GM10847 (cell line): ENCODE results near the gene HSP90AA1.

Experiments
- POLR2A ChIP-seq: IDR thresholded peaks from 2 replicates; pipeline ENCODE4 v1.6.1; 2011; ENCODE audit not compliant: insufficient read length; ENCODE audit errors: extremely low read depth

HSP90AA1 gene

DNA sequence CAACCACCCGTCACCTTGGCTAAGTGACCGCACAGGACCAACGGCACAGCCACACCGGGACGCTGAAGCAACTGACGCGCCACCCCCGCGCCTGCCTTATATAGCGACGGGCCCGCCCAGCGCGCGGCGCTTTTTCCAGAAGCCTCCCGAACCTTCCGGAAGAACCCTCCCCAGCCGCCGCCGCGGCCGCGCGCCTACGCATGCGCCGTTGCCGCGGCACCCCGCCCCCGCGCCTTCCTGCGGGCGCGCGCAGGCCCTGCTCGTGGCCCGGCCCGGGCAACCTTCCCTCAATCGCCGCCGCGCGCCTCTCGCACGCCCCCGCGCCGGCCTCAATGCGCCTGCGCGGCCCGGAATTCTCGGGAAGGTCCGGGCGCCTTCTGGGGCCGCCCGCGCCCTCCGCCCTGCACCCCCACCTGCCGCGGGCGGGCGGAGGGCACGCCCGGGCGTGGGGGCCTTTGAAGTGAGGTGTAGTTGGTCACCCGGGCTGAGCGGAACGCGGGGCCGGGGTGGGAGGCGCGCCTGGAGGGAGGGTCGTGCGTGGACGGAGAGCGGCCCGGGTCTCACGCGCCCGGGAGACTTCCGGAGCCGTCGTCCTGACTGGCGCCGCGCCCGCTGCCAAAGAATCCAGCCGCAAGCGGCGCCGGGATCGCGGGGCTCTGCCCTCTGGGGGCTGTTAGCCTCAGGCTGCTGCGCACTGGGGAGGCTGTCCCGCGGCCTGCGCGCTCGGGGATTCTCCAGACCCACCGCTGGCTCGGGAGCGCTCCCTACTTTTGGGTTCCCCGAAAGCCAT lies at the start of gene HSP90AA1:
TSS of gene HSP90AA1 (minus strand) at position 73 of the 790 bp plus-strand sequence. CDS start 666 bp downstream, outside the sequence.
- peak; percentile 99 for TF ChIP-seq POLR2A

DNA sequence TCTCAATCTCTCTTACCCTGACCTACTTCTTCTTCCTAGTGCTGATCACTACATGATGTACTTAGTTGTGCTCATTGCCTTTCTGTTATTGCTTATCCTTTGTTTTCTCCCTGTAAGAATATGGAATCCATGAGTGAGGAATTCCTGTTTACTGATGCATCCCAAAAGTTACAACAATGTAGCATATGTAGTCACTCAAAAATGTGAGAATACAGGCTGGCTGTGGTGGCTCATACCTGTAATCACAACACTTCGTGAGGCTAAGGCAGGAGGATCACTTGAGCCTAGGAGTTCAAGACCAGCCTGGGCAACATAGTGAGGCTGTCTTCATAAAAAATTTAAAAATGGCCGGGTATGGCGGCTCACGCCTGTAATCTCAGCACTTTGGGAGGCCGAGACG lies 44.9 kb upstream of the HSP90AA1 start:
- TF ChIP-seq POLR2A, result no peak

DNA sequence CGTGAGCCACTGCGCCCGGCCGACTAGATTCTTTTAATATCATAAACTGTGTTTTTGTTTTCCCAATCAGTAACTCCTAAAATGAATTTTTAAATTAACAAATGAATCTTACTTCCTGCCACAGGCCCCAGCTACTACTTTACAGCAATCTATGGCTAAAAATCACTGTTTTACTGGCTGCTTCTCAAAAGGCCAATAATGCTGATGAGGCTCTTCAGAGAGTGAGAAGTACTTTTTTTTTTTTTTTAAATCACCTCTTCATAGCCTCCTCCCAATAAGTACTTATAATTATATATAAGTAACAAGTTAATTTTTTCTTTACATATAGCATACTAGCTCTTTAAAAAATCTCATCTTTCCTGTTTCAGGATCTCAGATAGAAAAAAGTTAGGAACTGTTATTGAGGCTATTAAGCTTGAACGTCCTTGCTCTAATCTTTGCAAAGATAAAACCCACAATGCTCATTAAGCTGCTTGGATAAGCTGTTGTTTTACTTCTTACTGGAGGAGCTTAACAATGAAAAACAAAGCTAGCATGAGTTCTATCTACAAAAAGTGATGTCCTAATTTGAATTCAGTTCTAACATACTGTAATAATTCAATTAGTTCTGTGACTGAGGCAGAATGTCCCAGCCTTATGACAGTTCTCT lies 40.1 kb upstream of the HSP90AA1 start:
- TF ChIP-seq POLR2A, result no peak

DNA sequence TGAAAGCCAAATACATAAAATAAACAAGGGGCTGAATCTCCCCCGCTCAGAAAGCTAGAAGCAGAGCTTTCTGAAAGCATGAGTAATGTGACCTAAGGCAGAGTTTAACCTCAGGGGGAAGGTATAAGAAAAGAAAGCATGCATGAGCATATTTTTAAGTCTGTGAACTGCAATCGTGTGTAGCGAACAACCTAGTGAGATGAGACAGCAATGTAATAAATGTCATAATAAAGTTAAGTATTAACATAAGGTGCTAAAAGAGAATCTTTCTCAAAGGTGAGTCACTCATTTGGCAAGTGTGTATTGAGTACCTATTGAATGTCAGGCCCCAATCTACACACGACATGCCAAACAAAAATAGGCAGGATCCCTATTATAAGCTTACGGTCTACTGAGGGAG lies 38.7 kb upstream of the HSP90AA1 start:
- TF ChIP-seq POLR2A, result no peak

DNA sequence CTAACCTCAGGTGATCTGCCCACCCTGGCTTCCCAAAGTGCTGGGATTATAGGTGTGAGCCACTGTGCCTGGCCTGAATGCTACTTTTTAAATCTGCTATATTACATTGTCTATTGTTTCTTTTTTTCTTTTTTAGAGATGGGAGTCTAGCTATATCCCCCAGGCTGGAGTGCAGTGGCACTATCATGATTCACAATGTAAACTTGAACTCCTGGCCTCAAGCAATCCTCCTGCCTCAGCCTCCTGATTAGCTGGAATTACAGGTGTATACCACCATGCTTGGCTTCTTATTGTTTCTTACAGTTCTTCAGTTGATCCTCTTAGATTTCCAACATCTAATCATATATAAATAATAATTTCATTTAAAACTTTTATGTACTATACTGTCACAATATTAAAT lies 37.6 kb upstream of the HSP90AA1 start:
- TF ChIP-seq POLR2A, result no peak

DNA sequence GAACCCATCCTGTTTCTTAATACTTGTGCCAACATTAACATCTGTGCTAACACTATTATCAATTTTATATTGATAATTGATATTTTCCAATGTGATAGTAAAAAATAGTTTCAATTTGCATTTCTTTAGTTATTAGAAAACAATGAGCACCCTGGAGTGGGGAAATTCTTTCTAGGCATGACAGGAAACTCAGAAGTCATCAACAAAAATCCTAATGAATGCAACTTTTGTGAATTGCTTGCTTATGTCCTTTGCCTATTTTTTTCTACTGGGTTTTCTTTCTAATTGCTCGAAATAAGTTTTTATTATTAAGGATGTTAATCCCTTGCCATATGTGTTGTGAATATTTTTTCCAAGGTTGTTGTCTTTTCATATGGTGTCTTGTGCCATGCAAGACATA lies 34.7 kb upstream of the HSP90AA1 start:
- no peak for TF ChIP-seq POLR2A

DNA sequence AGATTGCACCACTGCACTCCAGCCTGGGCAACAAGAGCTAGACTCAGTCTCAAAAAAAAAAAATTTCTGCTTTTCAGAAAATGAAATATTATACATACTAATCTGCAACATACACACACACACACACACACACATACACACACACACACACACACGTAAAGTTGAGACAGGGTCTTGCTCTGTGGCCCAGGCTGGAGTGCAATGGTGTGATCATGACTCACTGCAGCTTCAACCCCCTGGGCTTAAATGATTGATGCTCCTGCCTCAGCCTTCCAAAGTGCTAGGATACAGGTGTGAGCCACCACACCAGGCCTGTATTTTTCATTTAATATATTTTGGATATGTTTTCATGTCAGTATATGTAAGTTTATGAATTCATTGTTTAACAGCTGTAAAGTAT lies 34.0 kb upstream of the HSP90AA1 start:
- TF ChIP-seq POLR2A, result no peak

DNA sequence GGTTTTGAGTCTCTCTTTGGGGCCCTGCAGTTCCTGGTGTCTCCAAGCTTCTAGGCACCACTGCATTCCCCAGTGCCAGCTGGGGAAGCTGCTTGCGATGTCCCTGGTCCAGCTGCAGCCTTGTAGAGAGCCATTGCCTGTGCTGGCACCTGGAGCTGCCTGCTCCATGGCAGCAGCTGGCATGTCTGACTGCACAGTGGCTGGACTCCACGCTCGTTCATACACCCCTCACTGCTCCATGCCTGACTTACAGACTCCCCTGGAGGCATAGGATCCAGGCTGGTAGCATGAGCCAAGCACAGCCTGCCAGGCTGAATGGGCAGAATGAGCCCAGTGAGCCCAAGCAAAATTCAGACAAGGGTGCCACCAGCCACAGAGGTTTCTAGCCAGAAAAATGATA lies 31.0 kb upstream of the HSP90AA1 start:
- no peak for TF ChIP-seq POLR2A

DNA sequence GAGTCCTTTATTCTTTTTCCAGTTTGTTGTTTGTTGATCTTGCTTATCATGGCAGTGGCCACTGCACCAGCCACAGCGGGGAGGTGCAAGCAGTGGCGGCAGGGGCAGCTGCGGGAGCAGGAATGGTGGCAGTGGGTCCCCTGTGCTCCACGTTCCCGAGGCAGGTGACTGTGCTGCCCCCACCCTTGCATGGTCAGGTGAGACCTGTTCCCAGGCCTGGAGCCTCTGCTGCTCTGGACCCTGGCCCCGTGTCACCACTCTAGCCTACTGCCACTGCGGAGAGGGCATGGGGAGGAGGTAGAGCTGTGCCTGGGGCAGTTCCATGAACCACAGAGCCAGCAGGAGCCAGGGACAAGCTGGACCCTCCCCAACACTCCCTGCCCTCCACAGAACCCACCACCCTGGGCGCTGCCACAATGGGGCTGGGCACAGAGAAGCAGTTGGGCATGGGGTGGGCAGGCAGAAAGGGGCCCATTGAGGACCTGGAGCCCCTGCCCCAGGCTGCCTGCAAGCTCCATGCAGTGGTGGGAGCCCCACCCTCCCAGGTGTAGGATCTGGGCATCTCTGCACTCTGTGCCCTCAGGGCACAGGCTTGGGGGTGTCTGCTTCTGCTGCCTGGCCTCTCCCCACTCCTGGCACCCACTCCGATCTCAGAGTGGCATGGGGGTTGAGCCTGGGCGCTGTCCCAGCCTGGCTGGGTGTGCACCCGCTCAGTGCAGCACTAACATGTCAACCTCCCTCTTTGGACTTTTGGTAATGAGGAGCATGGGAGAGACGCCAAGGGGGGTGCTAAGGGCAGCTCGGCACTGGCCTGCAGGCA lies 29.7 kb upstream of the HSP90AA1 start:
- no peak for TF ChIP-seq POLR2A

DNA sequence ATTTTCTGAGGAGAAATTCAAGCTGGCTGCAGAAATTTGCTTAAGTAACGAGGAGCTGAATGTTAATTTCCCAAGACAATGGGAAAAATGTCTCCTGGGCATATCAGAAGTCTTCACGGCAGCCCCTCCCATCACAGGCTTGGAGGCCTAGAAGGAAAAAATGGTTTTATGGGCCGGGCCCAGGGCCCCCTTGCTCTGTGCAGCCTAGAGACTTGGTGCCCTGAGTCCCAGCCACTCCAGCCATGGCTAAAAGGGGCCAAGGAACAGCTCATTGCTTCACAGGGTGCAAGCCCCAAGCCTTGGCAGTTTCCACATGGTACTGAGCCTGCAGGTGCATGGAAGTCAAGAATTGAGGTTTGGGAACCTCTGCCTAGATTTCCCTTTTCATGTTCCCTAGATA lies 24.3 kb upstream of the HSP90AA1 start:
- no peak for TF ChIP-seq POLR2A

DNA sequence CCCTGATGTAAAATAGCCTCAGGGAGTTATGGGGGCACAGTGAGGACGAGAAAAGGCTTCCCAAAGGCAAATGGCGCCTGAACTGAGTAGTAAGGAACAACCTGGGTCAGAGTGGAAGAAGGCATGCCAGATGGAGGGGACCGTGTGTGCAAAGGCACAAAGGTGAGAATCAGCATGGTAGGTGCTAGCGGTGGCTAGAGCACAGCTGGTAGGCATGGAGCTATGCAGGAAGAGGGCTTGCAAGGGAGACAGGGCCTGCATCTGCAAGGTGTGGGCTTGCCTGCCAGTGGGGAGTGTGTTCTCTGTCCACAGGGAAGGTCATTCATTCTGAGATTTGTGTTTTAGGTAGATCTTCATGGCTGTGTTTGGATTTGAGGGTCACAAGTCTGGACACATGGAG lies 18.5 kb upstream of the HSP90AA1 start:
- no peak for TF ChIP-seq POLR2A

DNA sequence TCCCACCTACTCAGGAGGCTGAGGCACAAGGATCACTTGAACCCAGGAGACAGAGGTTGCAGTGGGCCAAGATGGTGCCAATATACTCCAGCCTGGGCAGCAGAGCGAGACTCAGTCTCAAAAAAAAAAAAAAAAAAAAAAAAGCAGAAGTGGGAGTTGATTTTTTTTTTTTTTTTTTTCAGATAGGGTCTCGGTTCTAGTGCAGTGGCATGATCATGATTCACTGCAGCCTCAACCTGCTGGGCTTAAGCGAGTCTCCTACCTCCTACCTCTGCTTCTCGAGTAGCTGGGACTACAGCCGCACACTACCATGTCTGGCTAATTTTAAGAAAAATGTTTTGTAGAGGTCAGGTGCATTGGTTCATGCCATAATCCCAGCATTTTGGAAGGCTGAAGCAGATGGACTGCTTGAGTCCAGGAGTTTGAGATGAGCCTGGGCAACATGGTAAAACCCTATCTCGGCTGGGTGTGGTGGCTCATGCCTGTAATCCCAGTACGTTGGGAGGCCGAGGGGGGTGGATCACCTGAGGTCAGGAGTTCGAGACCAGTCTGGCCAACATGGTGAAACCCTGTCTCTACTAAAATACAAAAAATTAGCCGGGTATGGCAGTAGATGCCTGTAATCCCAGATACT lies 16.3 kb upstream of the HSP90AA1 start:
- TF ChIP-seq POLR2A, result no peak

DNA sequence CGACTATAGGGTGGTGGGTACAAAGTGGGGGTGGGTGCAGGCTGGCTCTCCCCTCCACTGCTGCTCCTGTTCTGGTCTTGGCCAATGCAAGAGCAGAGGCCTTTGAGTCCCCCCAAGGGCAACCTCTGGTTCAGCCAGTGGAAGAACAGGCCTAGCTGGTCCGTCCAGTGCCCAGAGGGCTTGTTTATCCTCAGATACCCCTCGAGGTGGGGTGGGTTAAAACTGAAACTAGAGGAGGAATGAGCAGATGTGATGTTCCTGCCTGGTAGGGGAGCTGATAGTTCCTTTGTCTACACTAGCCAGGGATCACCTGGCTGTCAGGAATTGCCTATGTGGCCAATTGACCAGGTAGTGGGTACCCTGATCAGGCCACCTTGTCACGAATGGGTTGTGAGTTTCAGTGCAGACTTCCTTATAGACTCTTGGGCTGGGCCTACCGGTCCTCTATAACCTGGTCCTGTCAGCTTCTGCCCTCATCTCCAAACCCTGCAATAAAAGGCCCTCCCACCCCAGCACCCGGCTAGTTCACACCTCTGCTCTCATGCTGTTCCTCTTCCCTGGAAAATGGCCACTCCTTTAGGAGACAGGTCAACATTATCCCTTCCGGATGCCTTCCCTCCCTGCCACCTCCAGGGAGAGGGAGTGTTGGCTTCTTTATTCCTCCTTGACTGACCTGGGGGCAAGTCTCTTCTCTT lies 10.7 kb upstream of the HSP90AA1 start:
- no peak for TF ChIP-seq POLR2A

DNA sequence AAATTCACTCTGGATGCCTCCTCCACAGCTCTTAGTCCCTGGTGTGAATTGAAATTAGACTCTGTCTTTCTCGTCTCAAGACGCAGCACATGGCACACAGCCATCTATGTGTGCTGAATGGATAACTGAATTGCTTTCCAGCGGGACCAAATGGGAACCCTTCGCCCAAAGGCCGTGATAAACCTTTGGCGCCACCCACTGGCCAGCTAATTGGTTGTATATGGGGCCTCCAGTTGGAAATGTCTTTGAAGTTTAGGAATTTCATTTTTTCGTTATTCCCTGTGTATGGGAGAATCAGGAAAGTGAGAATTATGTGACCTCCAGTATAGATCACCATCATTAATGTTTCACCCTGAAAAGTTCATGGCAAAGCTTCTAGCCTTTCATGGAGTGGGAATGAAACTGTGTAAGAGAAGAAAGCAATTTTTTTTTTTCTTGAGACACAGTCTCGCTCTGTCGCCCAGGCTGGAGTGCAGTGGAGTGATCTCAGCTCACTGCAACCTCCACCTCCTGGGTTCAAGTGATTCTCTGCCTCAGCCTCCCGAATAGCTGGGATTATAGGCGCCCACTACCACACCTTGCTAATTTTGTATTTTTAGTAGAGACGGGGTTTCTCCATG lies 9.8 kb upstream of the HSP90AA1 start:
- no peak for TF ChIP-seq POLR2A
